GM18951 (cell line): ENCODE results near the gene PRSS35.
"Not testable (repeated sequence)": the region's sequence is repeated elsewhere in the genome, so short reads cannot be mapped to it uniquely, and the experiment has no call there.

Experiments
- POLR2A ChIP-seq: IDR thresholded peaks from 4 replicates; pipeline ENCODE4 v1.6.1; 2011; ENCODE audit warnings: mild to moderate bottlenecking; ENCODE audit not compliant: insufficient read length, insufficient read depth; ENCODE audit errors: extremely low read depth
- in situ Hi-C: fragments of 300-500 bp; cut with MboI; formaldehyde crosslinking; loops from one replicate; pipeline ENCODE4 v1.12.0; 2022; ENCODE audit warnings: low sequenced_read_pairs, mixed read lengths, inconsistent platforms; ENCODE audit not compliant: unreplicated experiment

PRSS35 gene

GRCh38 chr6:83556871-83557270, 44.5 kb downstream of the PRSS35 start:
- TF ChIP-seq POLR2A: no peak
- in situ Hi-C loops: no loop called here

- in situ Hi-C loops: no loop called here
- TF ChIP-seq POLR2A: no peak
These were observed 46.6 kb downstream of the PRSS35 start for GRCh38 chr6:83558975-83559374.

- in situ Hi-C loops: not testable (repeated sequence)
These were observed 59.4 kb downstream of the PRSS35 start for GRCh38 chr6:83571663-83572185.

- TF ChIP-seq POLR2A: no peak
- in situ Hi-C loops: no loop called here
These were observed 62.4 kb downstream of the PRSS35 start for GRCh38 chr6:83574783-83575182.
